ENCODE results near the gene ADAMTS13. TPM values are rescaled to one million over a fixed set of nuclear protein-coding genes. Genes with fewer than 3 reads are reported as not detected.

Gene ADAMTS13
- polyA plus RNA-seq, 1 donor: 7.8 TPM

DNA sequence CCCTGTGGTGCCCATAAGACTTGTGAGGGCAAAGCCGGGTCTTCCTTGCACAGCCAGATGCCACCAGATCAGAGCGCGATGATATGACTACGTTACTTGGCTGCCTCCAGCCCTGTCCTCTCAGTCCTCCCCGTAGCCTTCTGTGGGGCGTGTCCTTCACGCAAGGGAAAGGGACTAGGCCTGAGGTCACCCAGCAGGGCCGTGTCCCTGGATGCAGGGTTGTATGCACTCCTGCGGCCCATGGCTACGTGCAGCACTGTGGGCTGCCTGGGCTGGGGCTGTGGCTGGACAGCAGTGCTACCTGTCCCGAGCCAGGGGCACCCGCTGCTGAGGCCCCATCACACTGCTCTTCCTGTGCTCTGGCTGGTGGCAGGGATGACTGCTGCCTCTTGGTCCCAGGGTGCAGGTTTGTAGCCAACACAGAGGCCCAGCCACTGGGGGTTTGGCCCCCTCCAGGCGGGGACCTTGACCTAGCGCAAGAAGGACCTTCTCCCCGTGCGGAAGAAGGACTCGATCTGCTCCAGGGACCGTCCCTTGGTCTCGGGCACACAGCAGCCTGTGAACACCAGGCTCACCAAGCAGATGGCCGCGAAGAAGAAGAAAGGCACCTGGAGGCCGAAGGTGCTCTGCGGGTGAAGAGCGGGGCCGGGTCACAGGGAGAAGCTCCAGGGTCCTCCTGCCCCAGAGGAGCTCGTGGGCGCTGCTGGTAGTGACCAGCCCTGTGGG is 49.5 kb downstream of the ADAMTS13 start:
- DNase-seq (ENCODE audit: low read depth): no peak

DNA sequence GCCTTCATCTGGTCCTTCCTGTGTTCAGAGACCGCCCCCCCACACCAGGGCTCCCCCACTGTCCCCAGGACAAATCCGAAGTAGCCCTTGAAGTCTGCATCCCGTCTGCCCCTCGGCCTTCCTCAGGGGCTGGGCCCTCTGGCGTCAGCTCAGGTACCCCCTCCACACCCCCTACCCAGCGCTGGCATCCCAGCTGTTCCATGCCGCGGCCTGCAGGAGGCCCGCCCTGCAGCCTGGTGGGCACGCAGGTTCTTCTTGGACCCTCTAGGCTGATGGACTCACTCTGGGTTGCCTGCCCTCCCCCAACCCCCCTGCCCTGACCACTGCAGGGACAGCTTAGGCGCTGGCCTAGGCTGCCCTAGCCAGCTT is 50.1 kb downstream of the ADAMTS13 start:
- no peak for DNase-seq (ENCODE audit: low read depth)

DNA sequence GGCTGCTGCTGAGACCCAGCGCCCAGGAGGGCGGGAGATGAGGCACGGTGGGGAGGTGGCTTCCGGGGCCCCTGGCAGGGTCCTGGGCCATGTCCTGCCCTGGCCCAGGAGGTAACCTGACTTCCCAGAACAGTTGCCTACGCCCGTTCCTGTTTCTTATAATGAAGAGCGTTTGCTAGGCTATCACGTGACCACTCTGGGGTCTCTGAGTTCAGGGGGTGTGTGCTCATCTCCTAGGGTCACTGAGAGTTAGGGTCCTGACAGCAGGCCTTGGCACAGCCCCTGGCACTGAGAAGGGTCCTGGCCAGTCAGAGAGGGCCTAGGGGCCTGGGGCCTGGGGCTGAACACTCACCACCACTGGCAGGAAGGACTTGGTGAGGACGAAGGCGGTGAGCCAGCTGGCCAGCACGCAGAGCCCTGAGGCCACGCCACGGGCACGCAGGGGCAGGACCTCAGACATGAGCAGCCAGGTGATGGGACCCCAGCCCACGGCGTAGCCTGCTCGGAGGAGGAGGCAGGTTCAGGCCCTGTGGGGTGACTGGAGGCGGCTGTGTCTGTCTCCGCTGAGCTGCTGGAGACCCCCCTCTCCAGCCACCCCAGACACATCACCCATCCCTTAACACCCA is 50.7 kb downstream of the ADAMTS13 start:
- no peak for DNase-seq (ENCODE audit: low read depth)

DNA sequence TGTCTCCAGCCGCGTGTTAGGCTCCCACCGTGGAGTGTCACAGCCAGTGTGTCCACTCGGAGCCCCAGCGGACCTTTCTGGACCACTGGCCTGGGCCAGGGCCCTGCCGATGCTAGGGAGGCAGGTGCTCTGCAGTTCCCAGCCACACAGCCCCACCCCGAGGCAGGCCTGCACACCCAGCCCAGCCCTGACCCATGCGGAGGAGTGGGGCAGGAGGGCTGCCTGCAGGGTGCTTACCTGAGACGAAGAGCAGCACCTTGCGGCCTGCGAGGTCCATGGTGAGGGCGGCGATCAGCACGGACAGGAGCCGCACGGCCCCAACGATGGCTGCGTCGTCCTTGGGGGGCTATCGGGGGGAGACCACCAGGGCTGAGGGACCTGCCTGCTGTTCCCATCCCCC is 51.6 kb downstream of the ADAMTS13 start:
- DNase-seq (ENCODE audit: low read depth): no peak

DNA sequence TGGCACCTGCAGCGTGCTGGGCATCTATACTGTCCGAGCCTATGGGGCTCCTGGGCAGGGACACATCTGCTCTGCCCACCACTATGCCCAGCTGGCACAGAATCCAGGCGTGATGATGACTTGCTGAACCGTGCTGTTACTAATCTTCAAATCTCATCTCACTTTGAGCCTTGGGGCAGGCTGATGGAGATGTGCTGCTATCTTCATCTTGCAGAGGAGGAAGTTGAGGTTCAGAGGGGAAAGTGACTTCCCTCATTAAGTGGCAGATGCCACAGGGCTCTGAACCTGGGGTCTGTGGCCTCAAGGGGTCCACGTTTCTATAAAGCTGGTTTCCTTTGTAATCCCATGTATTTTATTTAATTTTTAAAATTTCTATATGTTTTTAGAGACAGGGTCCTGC is 52.0 kb downstream of the ADAMTS13 start:
- DNase-seq (ENCODE audit: low read depth): no peak

DNA sequence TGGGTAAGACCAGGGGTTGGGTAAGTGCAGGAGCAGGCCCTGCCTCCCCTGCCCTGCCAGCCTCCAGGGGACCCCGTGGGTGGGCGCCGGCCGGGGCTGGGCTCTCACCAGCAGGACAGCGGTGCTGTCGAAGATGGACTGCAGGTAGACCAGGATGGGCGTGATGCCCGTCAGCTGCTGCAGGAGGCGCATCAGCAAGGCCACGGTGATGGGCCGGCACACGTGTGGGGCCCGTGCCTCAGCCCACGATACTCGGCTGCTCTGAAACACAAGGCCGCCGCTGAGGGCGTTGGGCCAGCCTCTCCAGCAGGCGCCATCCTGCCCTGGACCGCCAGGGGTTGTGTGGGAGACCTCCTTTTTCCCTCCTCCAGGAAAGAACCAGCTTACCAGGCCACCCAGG is 52.7 kb downstream of the ADAMTS13 start:
- DNase-seq (ENCODE audit: low read depth): no peak

DNA sequence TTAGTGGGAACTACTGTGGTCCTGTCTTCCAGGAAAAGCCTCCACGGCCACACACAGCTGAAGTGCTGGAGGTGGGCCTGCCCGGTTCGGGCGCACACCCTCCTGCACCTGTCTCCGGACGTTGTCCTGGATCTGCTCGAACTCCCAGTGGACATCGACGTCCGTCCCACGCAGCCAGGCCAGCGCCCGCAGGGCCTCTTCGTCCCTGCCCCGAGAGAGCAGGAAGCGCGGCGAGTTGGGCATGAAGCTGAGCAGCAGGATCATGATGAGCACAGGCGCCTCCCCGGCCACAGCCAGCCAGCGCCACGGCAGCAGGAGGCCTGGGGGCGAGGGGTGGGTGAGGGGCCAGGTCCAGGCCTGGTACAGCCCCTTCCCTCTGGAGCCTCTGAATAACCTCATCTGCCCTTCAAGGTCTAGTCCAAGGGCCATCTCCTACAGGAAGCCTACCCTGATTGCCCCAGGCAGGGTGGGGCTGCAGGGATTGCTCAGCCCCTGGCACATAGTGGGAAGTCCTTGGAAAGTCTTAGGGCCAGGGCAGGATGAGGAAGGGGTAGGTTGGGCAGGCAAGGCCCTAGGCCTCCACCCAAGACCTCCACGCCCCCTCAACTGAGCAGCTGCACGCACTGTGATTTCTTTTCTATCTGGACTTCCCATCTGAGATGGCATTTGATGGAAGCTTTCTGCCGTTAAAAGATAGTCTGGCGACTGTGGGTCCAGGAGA is 53.3 kb downstream of the ADAMTS13 start:
- DNase-seq (ENCODE audit: low read depth): no peak

DNA sequence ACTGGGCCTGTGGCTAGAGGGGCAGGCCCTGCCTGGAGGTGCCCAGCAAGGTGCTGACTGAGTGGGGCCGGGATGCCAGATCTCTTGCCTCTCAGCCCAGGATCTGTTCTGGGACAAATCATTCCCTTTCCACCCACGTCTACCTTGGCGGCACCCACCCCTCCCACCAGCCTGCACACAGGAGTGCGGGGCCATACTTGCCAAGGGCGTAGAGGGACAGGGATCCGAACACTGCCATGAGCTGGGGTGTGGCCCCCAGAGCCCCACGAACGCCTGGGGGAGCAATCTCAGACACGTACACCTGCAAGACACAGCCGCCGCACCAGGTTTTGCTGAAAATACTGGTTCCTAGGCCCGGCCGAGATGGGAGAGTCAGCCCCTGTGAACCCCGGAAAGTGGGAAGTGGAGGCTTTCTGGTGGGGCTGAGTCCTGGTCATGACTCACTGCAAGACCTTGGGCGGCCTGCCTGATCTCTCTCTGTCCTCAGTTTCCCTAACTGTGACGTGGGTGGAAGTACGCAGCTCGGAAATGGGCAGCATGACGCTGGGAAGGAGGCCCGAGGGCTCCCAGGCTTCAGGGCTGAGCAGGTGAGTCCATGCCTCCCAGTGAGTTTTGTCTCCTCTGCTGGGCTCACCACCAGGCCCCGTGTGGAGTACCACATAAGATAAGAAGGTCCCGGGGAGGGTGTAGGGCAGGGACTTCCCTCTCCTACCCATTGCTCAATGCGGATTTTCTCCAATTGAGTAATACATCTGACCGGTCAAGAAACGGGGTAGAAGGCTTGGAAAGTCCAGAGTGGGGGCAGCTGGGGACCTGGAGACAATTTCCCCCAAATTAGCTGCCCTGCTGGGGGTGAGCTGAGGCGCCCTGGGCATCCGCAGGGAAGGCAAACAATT is 54.1 kb downstream of the ADAMTS13 start:
- no peak for DNase-seq (ENCODE audit: low read depth)

DNA sequence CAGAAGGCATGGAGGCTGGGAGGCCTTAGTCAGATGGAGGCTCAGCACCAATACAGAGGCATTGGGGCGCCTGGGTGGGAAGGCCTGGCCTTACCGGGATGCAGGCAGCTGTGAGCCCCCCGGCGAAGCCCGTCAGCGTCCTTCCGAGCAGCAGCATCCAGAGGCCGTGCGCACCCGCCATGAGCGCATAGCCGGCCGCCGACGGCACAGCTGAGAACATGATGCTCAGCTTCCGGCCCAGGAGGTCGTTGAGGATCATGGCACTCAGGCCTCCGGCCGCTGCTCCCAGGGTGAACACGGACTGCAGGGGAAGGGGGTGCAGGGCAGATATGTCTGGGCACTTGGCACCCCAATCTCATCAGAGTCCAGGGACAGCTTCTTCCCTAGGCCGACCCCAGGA is 54.8 kb downstream of the ADAMTS13 start:
- DNase-seq (ENCODE audit: low read depth): no peak

DNA sequence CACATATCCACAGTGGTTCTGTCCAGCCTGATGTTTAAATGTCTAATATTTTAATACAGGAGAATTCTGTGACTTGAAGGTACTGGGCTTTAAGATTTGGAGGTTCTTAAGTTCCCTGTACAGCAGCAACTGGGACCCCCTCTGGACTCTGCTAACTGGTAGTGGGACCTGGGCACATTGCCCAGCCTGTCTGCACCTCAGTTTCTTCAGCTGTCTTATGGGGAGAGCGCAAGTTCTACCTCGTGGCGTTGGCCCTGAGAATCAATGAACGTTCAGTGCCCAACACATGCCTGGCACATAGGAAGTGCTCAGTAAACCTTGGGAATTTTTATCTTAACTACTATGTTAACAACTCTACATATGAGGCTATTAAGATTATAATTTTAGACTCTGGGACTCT is 55.3 kb downstream of the ADAMTS13 start:
- no peak for DNase-seq (ENCODE audit: low read depth)

DNA sequence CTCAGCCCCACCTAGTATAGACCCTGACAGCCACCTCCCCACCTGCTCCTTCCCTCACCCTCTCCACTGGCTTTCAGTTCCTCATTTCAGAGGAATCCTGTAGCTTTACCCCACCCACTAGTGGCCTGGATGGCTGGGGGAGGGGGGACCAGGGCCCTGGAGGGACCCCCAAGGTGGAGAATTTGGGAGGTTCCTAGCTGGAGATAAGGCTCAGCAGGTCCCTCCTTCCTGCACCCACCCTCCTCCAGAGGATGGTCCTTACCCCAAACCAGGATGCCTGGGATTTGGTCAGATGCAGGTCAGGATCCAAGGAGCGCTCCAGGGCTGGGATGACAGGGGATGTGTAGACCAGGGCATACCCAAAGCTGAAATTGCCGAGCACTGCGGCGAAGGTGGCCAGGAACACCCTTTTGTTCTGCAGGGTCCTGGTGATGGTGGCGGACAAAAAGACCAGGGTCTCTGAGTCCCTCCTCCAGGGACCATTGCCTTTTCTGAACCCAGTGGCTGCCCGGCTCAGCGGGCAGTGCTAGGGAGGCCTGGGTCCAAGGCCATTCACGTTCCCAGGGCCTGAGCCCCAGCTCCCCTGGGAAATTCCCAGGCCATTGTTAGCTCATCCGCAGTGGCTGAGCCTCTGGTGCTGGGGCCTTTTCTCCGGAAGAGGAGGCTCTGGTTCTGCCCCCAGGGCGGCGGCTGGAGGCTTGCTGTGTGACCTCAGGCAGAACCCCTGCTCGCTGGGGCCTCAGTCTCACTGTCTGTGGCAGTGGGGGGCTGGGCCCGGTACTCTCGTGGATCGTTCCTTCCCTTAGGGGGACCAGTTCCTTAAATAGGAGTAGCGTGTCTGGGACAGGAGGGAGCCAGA is 56.1 kb downstream of the ADAMTS13 start:
- DNase-seq (ENCODE audit: low read depth): no peak

DNA sequence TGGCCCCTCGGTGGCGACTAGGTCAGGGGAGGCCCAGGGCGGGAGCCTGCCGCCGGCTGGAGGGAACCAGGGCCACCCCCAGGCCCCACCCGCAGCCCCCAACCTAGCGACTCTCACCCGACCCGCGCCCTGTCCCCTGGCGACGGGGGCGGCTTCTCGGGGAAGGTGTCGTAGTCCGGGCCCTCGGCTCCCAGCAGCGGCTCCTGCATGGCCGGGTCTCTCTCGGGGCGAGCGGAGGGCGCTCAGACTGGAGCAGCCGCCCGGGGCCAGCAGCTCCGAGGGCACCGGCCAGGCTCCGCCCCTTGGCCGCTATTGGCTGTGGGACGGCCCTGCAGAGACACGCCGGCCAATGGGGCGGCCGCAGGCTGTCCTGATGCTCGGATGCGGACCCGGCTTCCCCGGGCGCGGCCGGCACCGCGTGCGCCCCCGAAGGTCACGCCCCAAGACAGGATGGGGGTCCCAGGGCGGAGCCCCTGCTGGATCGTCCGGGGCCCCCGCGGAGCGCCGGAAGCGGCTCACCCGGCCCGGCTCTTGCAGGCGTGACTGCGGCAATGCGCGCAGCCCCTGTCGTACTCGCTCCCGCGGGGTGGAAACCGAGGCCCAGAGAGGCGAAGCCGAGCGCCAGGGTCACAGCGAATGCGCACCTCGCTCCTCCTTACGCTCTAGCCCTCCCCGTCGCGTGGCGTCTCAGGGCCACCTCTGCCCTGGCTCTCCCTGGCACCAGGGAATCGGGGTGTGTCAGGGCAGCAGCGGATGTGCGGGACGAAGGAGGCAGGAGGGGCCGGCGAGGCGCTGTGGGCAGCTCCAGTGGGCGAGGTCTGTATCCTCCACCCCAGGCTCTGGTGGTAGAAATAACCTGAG is 56.9 kb downstream of the ADAMTS13 start, which contains the start of gene SLC2A6:
SLC2A6 (minus strand) TSS at position 249 of the 861 bp plus-strand sequence; CDS start at position 209, 40 bp downstream.
- DNase-seq (ENCODE audit: low read depth): peak; percentile 40

DNA sequence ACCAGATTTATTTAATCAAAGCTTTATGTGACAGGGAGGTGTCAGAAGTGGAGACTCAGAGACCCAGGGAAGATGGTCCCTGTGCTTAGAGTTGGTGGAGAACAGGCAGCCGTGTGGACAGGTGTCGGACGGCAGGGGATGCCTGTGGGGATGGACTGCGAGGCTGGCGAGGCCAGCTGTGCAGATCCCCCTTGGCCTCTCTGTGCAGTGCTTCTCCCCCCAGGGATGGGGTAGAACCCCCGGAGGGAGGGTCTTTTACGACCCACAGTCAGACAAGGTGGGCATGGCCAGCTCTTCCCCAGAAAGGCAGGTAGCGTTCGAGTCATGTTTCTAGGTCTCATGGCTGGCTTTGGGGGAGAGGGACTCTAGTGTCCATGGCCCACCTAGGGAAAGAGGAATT is 61.4 kb downstream of the ADAMTS13 start:
- DNase-seq (ENCODE audit: low read depth): no peak

DNA sequence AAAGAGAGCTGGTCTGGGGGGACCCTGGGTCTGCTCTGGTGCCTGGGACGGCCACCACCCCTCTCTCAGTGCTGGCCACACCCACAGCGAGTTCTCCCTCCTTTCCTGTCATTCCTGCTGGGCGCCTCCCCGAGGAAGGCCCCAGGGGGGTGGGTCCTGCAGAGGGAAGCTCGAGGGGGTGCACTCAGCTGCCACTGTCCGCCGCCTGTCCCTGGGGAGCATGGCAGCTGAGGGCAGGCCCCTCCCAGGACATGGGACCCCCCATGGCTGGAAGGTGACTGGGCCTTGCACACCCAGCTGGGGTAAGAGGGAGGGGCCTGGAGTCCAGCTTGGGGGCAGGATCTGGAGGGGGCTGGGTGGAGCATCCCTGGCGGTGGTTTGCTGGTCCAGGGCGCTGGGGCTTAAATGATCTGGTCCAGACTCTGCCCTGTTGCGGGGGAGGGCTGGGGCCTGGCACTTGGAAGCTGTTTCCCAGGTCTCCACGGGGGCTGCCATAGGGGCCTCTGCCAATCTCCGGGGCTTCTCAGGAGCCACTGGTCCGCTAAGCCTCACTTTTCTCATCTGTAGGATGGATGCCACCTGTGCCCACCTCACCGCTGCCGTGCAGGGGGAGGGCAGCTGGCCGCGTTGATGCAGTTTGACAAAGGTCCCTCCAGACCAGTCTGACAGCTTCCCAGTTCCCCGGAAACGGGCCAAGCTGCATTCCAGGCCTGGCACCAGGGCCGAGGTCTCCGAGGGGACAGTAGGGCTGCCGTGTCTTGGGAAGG is 62.7 kb downstream of the ADAMTS13 start:
- no peak for DNase-seq (ENCODE audit: low read depth)

DNA sequence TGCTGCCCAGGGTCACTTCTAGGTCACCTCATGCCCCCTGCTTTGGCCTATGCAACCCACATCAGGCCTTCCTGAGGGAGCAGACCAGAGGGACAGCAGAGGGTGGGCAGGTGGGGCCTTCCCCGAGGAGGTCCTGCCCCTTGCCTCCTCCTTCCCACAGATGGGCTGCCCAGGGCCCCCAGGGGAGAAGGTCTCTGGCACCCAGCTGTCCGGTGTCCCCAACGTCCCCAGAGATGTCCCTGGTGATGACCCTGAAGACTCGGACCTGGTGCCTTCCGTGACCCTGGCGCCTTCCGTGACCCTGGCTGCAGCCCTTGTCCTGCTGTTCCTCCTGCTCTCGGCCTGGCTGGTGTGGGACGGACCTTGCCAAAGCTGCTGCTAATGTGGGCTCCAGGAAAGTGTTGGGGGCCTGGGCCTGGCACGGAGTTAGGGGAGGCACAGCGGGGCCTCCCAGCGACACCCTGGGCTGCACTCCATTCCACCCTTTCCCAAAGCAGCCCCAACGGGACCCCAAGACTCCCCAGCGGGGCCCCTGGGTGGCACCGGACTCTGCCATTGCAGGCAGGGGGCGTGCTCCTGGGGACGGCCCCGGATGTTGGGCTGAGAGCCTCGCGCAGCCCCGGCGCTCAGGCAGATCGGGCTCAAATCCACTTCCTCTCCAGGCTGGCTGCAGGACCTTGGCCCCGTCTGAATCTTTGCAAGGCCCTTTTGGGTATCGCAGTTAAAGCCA is 63.5 kb downstream of the ADAMTS13 start:
- no peak for DNase-seq (ENCODE audit: low read depth)

DNA sequence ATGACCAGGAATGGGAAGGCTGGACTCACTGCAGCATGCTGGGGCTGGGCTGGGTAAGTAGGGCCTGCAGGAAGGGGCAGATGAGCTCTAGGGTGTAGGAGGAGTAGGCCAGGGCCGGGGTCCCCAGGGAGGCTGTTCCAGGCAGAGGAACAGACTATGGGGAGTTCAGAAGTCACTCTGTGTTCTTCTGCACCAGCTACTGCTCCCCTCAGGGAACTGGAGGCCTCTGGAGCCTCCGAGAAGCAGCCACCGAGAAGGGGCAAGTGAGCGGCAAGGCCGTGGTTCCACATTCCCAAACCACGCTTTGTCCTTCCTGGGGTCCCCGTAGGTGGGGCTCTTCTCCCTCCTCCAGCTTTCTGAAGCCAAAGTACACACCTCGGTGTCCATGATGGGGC is 65.2 kb downstream of the ADAMTS13 start:
- DNase-seq (ENCODE audit: low read depth): no peak

DNA sequence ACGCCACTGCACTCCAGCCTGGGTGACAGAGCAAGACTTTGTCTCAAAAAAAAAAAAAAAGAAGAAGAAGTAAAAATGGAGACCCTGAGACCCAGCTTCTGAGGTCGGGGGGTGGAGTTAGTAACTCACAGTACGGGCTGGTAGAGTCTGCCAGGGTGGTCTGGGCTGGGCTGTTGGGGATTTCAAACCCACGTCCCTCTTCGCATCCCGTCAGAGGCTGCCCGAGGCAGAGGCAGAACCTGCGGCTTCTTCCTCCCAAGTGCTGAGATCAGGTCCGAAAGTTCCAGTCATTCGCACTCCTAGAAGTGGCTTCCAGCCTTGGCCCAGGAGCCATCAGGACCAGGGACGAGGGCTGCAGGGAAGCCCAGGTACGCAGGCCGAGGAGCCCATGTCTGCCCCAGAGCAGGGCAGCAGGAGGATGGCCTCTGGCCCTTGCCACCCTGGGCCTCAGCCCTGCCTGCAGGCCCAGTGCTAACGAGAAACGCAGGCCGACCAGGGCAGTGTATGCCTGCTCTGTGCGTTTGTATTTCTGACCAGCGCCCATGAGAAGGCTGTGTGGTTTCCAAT is 66.6 kb downstream of the ADAMTS13 start:
- no peak for DNase-seq (ENCODE audit: low read depth)
